Astrocyte of the spinal cord (primary cell): Measurements from ENCODE around the gene PCSK6.

Experiments used
- DNase-seq: peaks from one replicate; pipeline ENCODE4 v3.0.0; 2011; ENCODE audit warnings: low read depth, low spot score
- H3K4me3 ChIP-seq: 2 replicates; pipeline ENCODE4 v1.5.1; 2011; ENCODE audit warnings: low read depth, mild to moderate bottlenecking, low read length, moderate library complexity
- CTCF ChIP-seq: IDR thresholded peaks from 2 replicates; pipeline ENCODE4 v1.5.1; 2012; ENCODE audit warnings: low read depth, mild to moderate bottlenecking, low read length, inconsistent platforms
- in situ Hi-C: cut with HindIII; loops from 2 replicates; pipeline ENCODE4 v1.10.0; 2017; ENCODE audit warnings: low sequenced_read_pairs

The PCSK6 gene

GRCh38 chr15:101463270-101463669 is 26.2 kb downstream of the PCSK6 start:
- in situ Hi-C loops = no loop called here
- no peak for TF ChIP-seq CTCF
- no peak overlapping the region for H3K4me3 ChIP-seq
- no peak for DNase-seq

- in situ Hi-C loops = no loop called here
- no peak for TF ChIP-seq CTCF
- H3K4me3 ChIP-seq = no peak overlapping the region
- DNase-seq = no peak
Measured at GRCh38 chr15:101461097-101461496, 28.4 kb downstream of the PCSK6 start.

- H3K4me3 ChIP-seq = no peak overlapping the region
- DNase-seq = no peak
- in situ Hi-C loops = no loop called here
- TF ChIP-seq CTCF = no peak
Measured at GRCh38 chr15:101459579-101460300, 29.8 kb downstream of the PCSK6 start.

GRCh38 chr15:101458908-101459578 is 30.5 kb downstream of the PCSK6 start:
- TF ChIP-seq CTCF = no peak
- in situ Hi-C loops = no loop called here
- DNase-seq = no peak
- no peak overlapping the region for H3K4me3 ChIP-seq

- no peak for DNase-seq
- no peak for TF ChIP-seq CTCF
- H3K4me3 ChIP-seq = no peak overlapping the region
- in situ Hi-C loops = no loop called here
Measured at GRCh38 chr15:101458158-101458900, 31.2 kb downstream of the PCSK6 start.

- no peak for TF ChIP-seq CTCF
- in situ Hi-C loops = no loop called here
- DNase-seq = no peak
- H3K4me3 ChIP-seq = no peak overlapping the region
Measured at GRCh38 chr15:101457696-101458095, 31.8 kb downstream of the PCSK6 start.
